HCT116 (cell line): ENCODE results near the gene DDX3X. TPM values are rescaled to one million over a fixed set of nuclear protein-coding genes. Genes with fewer than 3 reads are reported as not detected.

Experiments
- ATAC-seq: fragments of 200-7000 bp; cut with Tn5 transposase; 2 replicates; pipeline ENCODE4 v1.9.1; 2020; ENCODE audit warnings: mild to moderate bottlenecking, moderate library complexity
- BruUV-seq: library from RNA; stranded (reverse); fragments of 400-500 nt; replicated peaks from 2 replicates; lab custom pipeline; 2021; lab: Mats Ljungman, UMichigan
- CTCF ChIA-PET: fragments of 300-600 bp; sonication (Branson Sonifier 250); formaldehyde crosslinking; loops from one replicate; lab custom pipeline; 2021; ENCODE audit warnings: antibody characterized with exemption; lab: Charles Lee
- POLR2A ChIA-PET: fragments of 300-600, 350-600 bp; sonication (Branson Sonifier 250); formaldehyde crosslinking; loops from one replicate; lab custom pipeline; 2021; ENCODE audit warnings: antibody characterized with exemption; lab: Charles Lee
- RAD21 ChIA-PET, 2 experiments: fragments of 300-600 bp; sonication (Branson Sonifier 250); formaldehyde crosslinking; loops; one replicate each; lab custom pipeline; 2023; ENCODE audit warnings: low total read pairs in 2 of 2; ENCODE audit not compliant: uncharacterized antibody in 2 of 2, unreplicated experiment in 2 of 2, low non-redundant PET in 1 of 2; lab: Charles Lee
- DNase-seq: peaks from one replicate; pipeline ENCODE4 v3.0.0-alpha.2; 2010; ENCODE audit warnings: low read depth, low spot score
- H2AFZ ChIP-seq: fragments of 200-600 bp; shearing (Covaris generic), sonication (generic); 2 replicates; pipeline ENCODE4 v1.6.1; 2017; ENCODE audit warnings: low read depth, mixed run types, mixed read lengths, antibody characterized with exemption, low read length; ENCODE audit not compliant: poor library complexity, severe bottlenecking
- H3K27ac ChIP-seq: 2 replicates; pipeline ENCODE4 v1.5.1; 2012; ENCODE audit warnings: low read depth, low read length
- H3K27me3 ChIP-seq: fragments of 200-600 bp; sonication (generic); 2 replicates; pipeline ENCODE4 v1.6.1; 2016; ENCODE audit warnings: mixed run types, low read length, mixed read lengths; ENCODE audit not compliant: insufficient read depth
- H3K36me3 ChIP-seq, 2 experiments: fragments of 200-500 bp in 1 of 2; fragments of 200-600 bp in 1 of 2; sonication (Bioruptor generic) in 1 of 2; sonication (generic) in 1 of 2; 2 replicates each; pipeline versions ENCODE4 v1.5.1 to v1.6.1; 2014 to 2016; ENCODE audit warnings: low read length in 2 of 2, inconsistent platforms in 1 of 2, mixed read lengths in 1 of 2, mixed run types in 1 of 2; ENCODE audit not compliant: insufficient read depth in 2 of 2, control insufficient read depth in 1 of 2
- H3K4me1 ChIP-seq, 2 experiments: fragments of 200-600 bp in 1 of 2; sonication (generic) in 1 of 2; 2 replicates each; pipeline versions ENCODE4 v1.5.1 to v1.6.1; 2012 to 2017; ENCODE audit warnings: low read length in 2 of 2, inconsistent platforms in 1 of 2, mild to moderate bottlenecking in 1 of 2, mixed read lengths in 1 of 2, mixed run types in 1 of 2, moderate library complexity in 1 of 2; ENCODE audit not compliant: insufficient read depth in 2 of 2, control insufficient read depth in 1 of 2
- H3K4me2 ChIP-seq: fragments of 200-600 bp; sonication (generic); 2 replicates; pipeline ENCODE4 v1.6.1; 2017; ENCODE audit warnings: mixed run types, low read length, mixed read lengths
- H3K4me3 ChIP-seq, 2 experiments: fragments of 200-600 bp in 1 of 2; sonication (generic) in 1 of 2; replicated peaks in 1 of 2; 2 replicates each; pipeline ENCODE4 v1.5.1; 2011 to 2016; ENCODE audit warnings: low read length in 2 of 2, control low read depth in 1 of 2, low read depth in 1 of 2, mild to moderate bottlenecking in 1 of 2, mixed read lengths in 1 of 2, mixed run types in 1 of 2
- H3K79me2 ChIP-seq: fragments of 200-600 bp; sonication (generic); 2 replicates; pipeline ENCODE4 v1.6.1; 2017; ENCODE audit warnings: mild to moderate bottlenecking, mixed run types, low read length, moderate library complexity, mixed read lengths; ENCODE audit not compliant: insufficient read depth
- H3K9ac ChIP-seq: fragments of 200-600 bp; sonication (generic); 2 replicates; pipeline ENCODE4 v1.6.1; 2016; ENCODE audit warnings: low read length, mixed read lengths
- H3K9me2 ChIP-seq: fragments of 200-600 bp; sonication (generic), shearing (Covaris generic); 2 replicates; pipeline ENCODE4 v1.6.1; 2017; ENCODE audit warnings: mixed run types, mild to moderate bottlenecking, moderate library complexity; ENCODE audit not compliant: insufficient read depth
- H3K9me3 ChIP-seq, 2 experiments: fragments of 200-500 bp in 1 of 2; fragments of 200-600 bp in 1 of 2; sonication (Bioruptor generic) in 1 of 2; sonication (generic) in 1 of 2; 2 replicates each; pipeline ENCODE4 v1.6.1; 2014 to 2017; ENCODE audit warnings: low read length in 2 of 2, mixed read lengths in 2 of 2, inconsistent platforms in 1 of 2, low read depth in 1 of 2, mild to moderate bottlenecking in 1 of 2, mixed run types in 1 of 2, moderate library complexity in 1 of 2; ENCODE audit not compliant: control insufficient read depth in 1 of 2, insufficient read depth in 1 of 2
- H4K20me1 ChIP-seq: fragments of 200-600 bp; sonication (generic), shearing (Covaris generic); 2 replicates; pipeline ENCODE4 v1.6.1; 2017; ENCODE audit warnings: mixed run types, mild to moderate bottlenecking, moderate library complexity; ENCODE audit not compliant: insufficient read depth
- CBX3 ChIP-seq: IDR thresholded peaks from 2 replicates; pipeline ENCODE4 v1.6.1; 2012; ENCODE audit warnings: low read depth
- CEBPB ChIP-seq: IDR thresholded peaks from 2 replicates; pipeline ENCODE4 v1.6.1; 2012; ENCODE audit warnings: low read depth
- EGR1 ChIP-seq: IDR thresholded peaks from 2 replicates; pipeline ENCODE4 v1.6.1; 2012; ENCODE audit warnings: low read depth
- ELF1 ChIP-seq: IDR thresholded peaks from 2 replicates; pipeline ENCODE4 v1.6.1; 2012; ENCODE audit warnings: low read depth, borderline replicate concordance
- EZH2 ChIP-seq: fragments of 200-600 bp; sonication (generic); IDR thresholded peaks from 2 replicates; pipeline ENCODE4 v1.6.1; 2017; ENCODE audit warnings: antibody characterized with exemption, mixed run types
- POLR2A ChIP-seq: IDR thresholded peaks from 2 replicates; pipeline ENCODE4 v1.7.0; 2011; ENCODE audit warnings: borderline replicate concordance; ENCODE audit not compliant: insufficient read depth, insufficient read length; ENCODE audit errors: extremely low read depth
- POLR2AphosphoS5 ChIP-seq: IDR thresholded peaks from 2 replicates; pipeline ENCODE4 v1.6.1; 2011; ENCODE audit warnings: mild to moderate bottlenecking, low read depth, low read length, moderate library complexity
- SIN3A ChIP-seq: IDR thresholded peaks from 2 replicates; pipeline ENCODE4 v1.6.1; 2012; ENCODE audit warnings: low read depth
- SP1 ChIP-seq: IDR thresholded peaks from 2 replicates; pipeline ENCODE4 v1.6.1; 2012; ENCODE audit warnings: low read depth
- SRF ChIP-seq: IDR thresholded peaks from 2 replicates; pipeline ENCODE4 v1.6.1; 2012; ENCODE audit warnings: low read depth
- TCF7L2 ChIP-seq: IDR thresholded peaks from 2 replicates; pipeline ENCODE4 v1.7.0; 2011; ENCODE audit warnings: borderline replicate concordance, inconsistent platforms; ENCODE audit not compliant: insufficient read depth, insufficient read length; ENCODE audit errors: extremely low read depth
- YY1 ChIP-seq: IDR thresholded peaks from 2 replicates; pipeline ENCODE4 v1.6.1; 2011; ENCODE audit warnings: low read length, low read depth, moderate library complexity, mild to moderate bottlenecking; ENCODE audit not compliant: insufficient replicate concordance; ENCODE audit errors: extremely low read depth
- ZFX ChIP-seq: fragments of 450-650 bp; IDR thresholded peaks from 2 replicates; pipeline ENCODE4 v1.6.1; 2017
- ZNF274 ChIP-seq: fragments of 200-500 bp; sonication (Bioruptor generic); IDR thresholded peaks from 2 replicates; pipeline ENCODE4 v1.6.1; 2014; ENCODE audit warnings: mild to moderate bottlenecking, low read depth, low read length, inconsistent platforms
- intact Hi-C: fragments of 100-400 bp; cut with micrococcal nuclease; formaldehyde crosslinking; loops from 2 replicates; pipeline ENCODE4 v1.10.0; 2022
- total RNA-seq: library from RNA; stranded (reverse); gene quantifications from one replicate; pipeline ENCODE4 v1.2.1, GENCODE V29; 2021; ENCODE audit not compliant: unreplicated experiment
- TF ChIP-seq, protein P1 (sequence below): IDR thresholded peaks from 2 replicates; pipeline ENCODE4 v1.6.1; 2012
- TF ChIP-seq, protein P2 (sequence below): IDR thresholded peaks from 2 replicates; pipeline ENCODE4 v1.6.1; 2012

The DDX3X gene
- total RNA-seq, 1 experiment from 2014 or later, result 253 TPM

DNA sequence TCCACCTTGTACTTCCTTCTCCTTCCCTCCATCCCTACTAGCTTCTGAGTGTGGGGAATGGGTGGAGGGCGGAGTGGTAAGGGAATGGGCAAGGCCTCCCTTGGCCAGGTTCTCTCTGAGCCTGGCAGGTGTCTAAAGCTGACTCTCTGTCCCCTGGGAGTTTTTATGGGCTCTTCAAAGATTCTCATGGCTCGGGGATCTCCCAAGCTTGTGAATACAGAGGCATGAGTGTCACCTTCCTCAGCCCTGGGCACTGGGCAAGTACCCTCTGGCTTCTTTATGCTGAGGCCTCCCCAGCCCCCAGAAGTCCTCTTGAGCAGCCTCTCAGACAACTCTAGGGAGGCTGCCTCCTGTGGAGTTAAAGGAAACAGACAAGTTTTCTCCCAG lies 32.5 kb upstream of the DDX3X start:
- no peak overlapping the region for H3K9ac ChIP-seq
- no peaks in the 10 kb centered on the region for H3K9me3 ChIP-seq
- no peak overlapping the region for H3K27ac ChIP-seq
- H3K9me2 ChIP-seq, result no peaks in the 10 kb centered on the region
- ChIA-PET POLR2A (no interaction called here), RAD21 (no interaction called here), CTCF (no interaction called here)
- H4K20me1 ChIP-seq, result no peaks in the 10 kb centered on the region
- H3K4me3 ChIP-seq, result no peak overlapping the region
- no peak for TF ChIP-seq ZFX
- TF ChIP-seq CBX3, result no peak
- TF ChIP-seq SIN3A, result no peak
- TF ChIP-seq ELF1, result no peak
- TF ChIP-seq POLR2AphosphoS5, result no peak
- TF ChIP-seq EGR1, result no peak
- no peak for TF ChIP-seq SRF
- TF ChIP-seq ZNF274, result no peak
- no peaks in the 10 kb centered on the region for H3K27me3 ChIP-seq
- ATAC-seq (no peak), DNase-seq (no peak)
- BruUV-seq, result no TSS peak
- no peak overlapping the region for H2AFZ ChIP-seq
- peaks cover 7 to 18% of the 10 kb centered on the region in 2 experiments; a peak in 3 of 4 replicates for H3K4me1 ChIP-seq
- intact Hi-C loops, result no loop called here
- no peaks in the 10 kb centered on the region for H3K36me3 ChIP-seq
- no peak overlapping the region for H3K4me2 ChIP-seq
- no peaks in the 10 kb centered on the region for H3K79me2 ChIP-seq

DNA sequence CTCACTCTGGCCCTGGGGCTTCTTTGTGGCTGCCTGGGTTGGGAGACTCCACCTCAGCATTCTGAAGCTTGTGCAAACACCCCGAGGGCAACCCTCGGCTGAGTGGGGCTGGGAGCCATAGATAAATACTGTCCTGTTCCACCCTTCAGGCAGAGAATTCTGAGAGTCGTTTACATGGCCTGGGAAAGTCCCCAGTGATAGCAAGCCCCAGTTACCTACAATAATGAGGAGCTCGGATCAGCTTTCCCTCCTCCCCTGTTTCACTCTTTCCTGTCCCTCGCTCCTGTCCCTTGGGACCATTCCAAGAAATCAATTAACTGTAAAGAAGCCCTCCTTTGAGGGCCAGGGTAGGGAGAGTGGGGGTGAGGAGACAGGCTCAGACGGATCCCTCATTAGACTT lies 31.6 kb upstream of the DDX3X start:
- no peaks in the 10 kb centered on the region for H3K36me3 ChIP-seq
- peaks cover 7 to 18% of the 10 kb centered on the region in 2 experiments; a peak in 3 of 4 replicates for H3K4me1 ChIP-seq
- no peaks in the 10 kb centered on the region for H3K79me2 ChIP-seq
- H3K4me3 ChIP-seq, result no peak overlapping the region
- H3K9me2 ChIP-seq, result no peaks in the 10 kb centered on the region
- H3K4me2 ChIP-seq, result no peak overlapping the region
- DNase-seq, result no peak
- no peak overlapping the region for H3K27ac ChIP-seq
- no peaks in the 10 kb centered on the region for H3K9me3 ChIP-seq
- BruUV-seq, result no TSS peak
- H3K9ac ChIP-seq, result no peak overlapping the region
- no peaks in the 10 kb centered on the region for H3K27me3 ChIP-seq
- TF ChIP-seq ELF1, result no peak
- no peak for TF ChIP-seq SP1
- TF ChIP-seq, protein P1, sequence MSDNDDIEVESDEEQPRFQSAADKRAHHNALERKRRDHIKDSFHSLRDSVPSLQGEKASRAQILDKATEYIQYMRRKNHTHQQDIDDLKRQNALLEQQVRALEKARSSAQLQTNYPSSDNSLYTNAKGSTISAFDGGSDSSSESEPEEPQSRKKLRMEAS, result no peak
- no peak for TF ChIP-seq CEBPB
- no peak for TF ChIP-seq POLR2AphosphoS5
- TF ChIP-seq POLR2A, result no peak
- TF ChIP-seq YY1, result no peak
- TF ChIP-seq, protein P2, sequence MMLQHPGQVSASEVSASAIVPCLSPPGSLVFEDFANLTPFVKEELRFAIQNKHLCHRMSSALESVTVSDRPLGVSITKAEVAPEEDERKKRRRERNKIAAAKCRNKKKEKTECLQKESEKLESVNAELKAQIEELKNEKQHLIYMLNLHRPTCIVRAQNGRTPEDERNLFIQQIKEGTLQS, result no peak
- TF ChIP-seq ZFX, result no peak
- TF ChIP-seq ZNF274, result no peak
- TF ChIP-seq EZH2, result no peak
- TF ChIP-seq SRF, result no peak
- TF ChIP-seq TCF7L2, result no peak
- no peak for ATAC-seq
- intact Hi-C loops, result no loop called here
- ChIA-PET CTCF (no interaction called here), RAD21 (interaction anchor here in 1 of 2 experiments (0.6 kb wide), 1 partner anchor 28 kb away, joined by 3 read pairs; no protein-coding TSS in a partner anchor), POLR2A (no interaction called here)
- H4K20me1 ChIP-seq, result no peaks in the 10 kb centered on the region
- H2AFZ ChIP-seq, result no peak overlapping the region
